Muscle of back (tissue), 13 donors: Measurements from ENCODE around the gene OR10H4. TPM values are rescaled to one million over a fixed set of nuclear protein-coding genes. Genes with fewer than 3 reads are reported as not detected.
"Not testable (repeated sequence)": the region's sequence is repeated elsewhere in the genome, so short reads cannot be mapped to it uniquely, and the experiment has no call there.

Source experiments
- DNase-seq, 3 donors: peaks; one replicate each; pipeline versions ENCODE4 v3.0.0 to v3.0.0-alpha.2; 2013
- long read RNA-seq, 9 donors: transcript quantifications; one replicate each; lab custom pipeline, GENCODE V29; 2026
- polyA plus RNA-seq, 10 donors: library from polyadenylated mRNA; unstranded; fragments of 120-200 nt; gene quantifications; one replicate each; pipeline ENCODE4 v1.2.1, GENCODE V29; 2013; ENCODE audit not compliant: insufficient read length in 10 of 10

Gene OR10H4
- polyA plus RNA-seq, result not detected
- long read RNA-seq, donor 1, result 0 reads
- long read RNA-seq, donor 2, result 0 reads
- long read RNA-seq, donor 3, result 0 reads
- long read RNA-seq, donor 4, result 0 reads
- long read RNA-seq, donor 5, result 0 reads
- long read RNA-seq, donor 6, result 0 reads
- long read RNA-seq, donor 7, result 0 reads
- long read RNA-seq, donor 8, result 0 reads
- long read RNA-seq, donor 9, result 0 reads

- DNase-seq, result no peak
Measured at GRCh38 chr19:15948223-15949058, at the start of gene OR10H4. Gene OR10H4 (plus strand): TSS chr19:15949008. CDS start chr19:15949008, 0 bp downstream.

GRCh38 chr19:15899561-15899960 is 49.2 kb upstream of the OR10H4 start:
- not testable (repeated sequence) for DNase-seq

- not testable (repeated sequence) for DNase-seq
Measured at GRCh38 chr19:15900032-15900431, 48.8 kb upstream of the OR10H4 start.

GRCh38 chr19:15900504-15900903 is 48.3 kb upstream of the OR10H4 start:
- no peak for DNase-seq

- DNase-seq, result no peak
Measured at GRCh38 chr19:15902254-15902653, 46.6 kb upstream of the OR10H4 start.

GRCh38 chr19:15902898-15903297 is 45.9 kb upstream of the OR10H4 start:
- DNase-seq, result not testable (repeated sequence)

- DNase-seq, result no peak
Measured at GRCh38 chr19:15905026-15905425, 43.8 kb upstream of the OR10H4 start.

- no peak for DNase-seq
Measured at GRCh38 chr19:15911599-15912235, 37.1 kb upstream of the OR10H4 start.

- no peak for DNase-seq
Measured at GRCh38 chr19:15913384-15913783, 35.4 kb upstream of the OR10H4 start.

- DNase-seq, result no peak
Measured at GRCh38 chr19:15913830-15914229, 35.0 kb upstream of the OR10H4 start.

- DNase-seq, result no peak
Measured at GRCh38 chr19:15915109-15915508, 33.7 kb upstream of the OR10H4 start.

GRCh38 chr19:15919243-15919642 is 29.6 kb upstream of the OR10H4 start:
- DNase-seq, result no peak

GRCh38 chr19:15922021-15922420 is 26.8 kb upstream of the OR10H4 start:
- no peak for DNase-seq

- DNase-seq, result no peak
Measured at GRCh38 chr19:15923702-15924101, 25.1 kb upstream of the OR10H4 start.

GRCh38 chr19:15926484-15926883 is 22.3 kb upstream of the OR10H4 start:
- no peak for DNase-seq

- DNase-seq, result no peak
Measured at GRCh38 chr19:15928321-15928720, 20.5 kb upstream of the OR10H4 start.

- DNase-seq, result not testable (repeated sequence)
Measured at GRCh38 chr19:15933761-15934331, 15.0 kb upstream of the OR10H4 start.

- DNase-seq, result no peak
Measured at GRCh38 chr19:15934332-15935078, 14.3 kb upstream of the OR10H4 start, which contains the start of gene CYP4F11. Gene CYP4F11 (minus strand): TSS chr19:15934529. CDS start chr19:15934408, 121 bp downstream.

GRCh38 chr19:15935167-15935702 is 13.6 kb upstream of the OR10H4 start:
- DNase-seq, result no peak

- DNase-seq, result no peak
Measured at GRCh38 chr19:15936173-15936572, 12.6 kb upstream of the OR10H4 start.

- DNase-seq, result no peak
Measured at GRCh38 chr19:15936950-15937349, 11.9 kb upstream of the OR10H4 start.
